OCI-LY7 (cell line): ENCODE results near the gene MIAT.

Experiments
- EZH2phosphoT487 ChIP-seq: fragments of 200-600 bp; sonication (generic); IDR thresholded peaks from 2 replicates; pipeline ENCODE4 v1.6.1; 2018; ENCODE audit warnings: low read depth, borderline replicate concordance, mild to moderate bottlenecking, mixed run types, antibody characterized with exemption, low read length, moderate library complexity, mixed read lengths
- TF ChIP-seq, protein P1 (sequence below): fragments of 200-600 bp; sonication (generic); conservative IDR thresholded peaks from 2 replicates; pipeline ENCODE4 v1.5.1; 2014; ENCODE audit warnings: mild to moderate bottlenecking, antibody characterized with exemption, low read length, moderate library complexity, mixed read lengths

GRCh38 chr22:26623984-26624383 is 33.4 kb upstream of the MIAT start:
- TF ChIP-seq, protein P1, sequence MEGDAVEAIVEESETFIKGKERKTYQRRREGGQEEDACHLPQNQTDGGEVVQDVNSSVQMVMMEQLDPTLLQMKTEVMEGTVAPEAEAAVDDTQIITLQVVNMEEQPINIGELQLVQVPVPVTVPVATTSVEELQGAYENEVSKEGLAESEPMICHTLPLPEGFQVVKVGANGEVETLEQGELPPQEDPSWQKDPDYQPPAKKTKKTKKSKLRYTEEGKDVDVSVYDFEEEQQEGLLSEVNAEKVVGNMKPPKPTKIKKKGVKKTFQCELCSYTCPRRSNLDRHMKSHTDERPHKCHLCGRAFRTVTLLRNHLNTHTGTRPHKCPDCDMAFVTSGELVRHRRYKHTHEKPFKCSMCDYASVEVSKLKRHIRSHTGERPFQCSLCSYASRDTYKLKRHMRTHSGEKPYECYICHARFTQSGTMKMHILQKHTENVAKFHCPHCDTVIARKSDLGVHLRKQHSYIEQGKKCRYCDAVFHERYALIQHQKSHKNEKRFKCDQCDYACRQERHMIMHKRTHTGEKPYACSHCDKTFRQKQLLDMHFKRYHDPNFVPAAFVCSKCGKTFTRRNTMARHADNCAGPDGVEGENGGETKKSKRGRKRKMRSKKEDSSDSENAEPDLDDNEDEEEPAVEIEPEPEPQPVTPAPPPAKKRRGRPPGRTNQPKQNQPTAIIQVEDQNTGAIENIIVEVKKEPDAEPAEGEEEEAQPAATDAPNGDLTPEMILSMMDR = no peak
- TF ChIP-seq EZH2phosphoT487 = no peak
